ENCODE measurements around the gene GNG12. TPM values are rescaled to one million over a fixed set of nuclear protein-coding genes. Genes with fewer than 3 reads are reported as not detected.

Gene GNG12
- total RNA-seq, 1 experiment from 2014 or later: 14.3 TPM

DNA sequence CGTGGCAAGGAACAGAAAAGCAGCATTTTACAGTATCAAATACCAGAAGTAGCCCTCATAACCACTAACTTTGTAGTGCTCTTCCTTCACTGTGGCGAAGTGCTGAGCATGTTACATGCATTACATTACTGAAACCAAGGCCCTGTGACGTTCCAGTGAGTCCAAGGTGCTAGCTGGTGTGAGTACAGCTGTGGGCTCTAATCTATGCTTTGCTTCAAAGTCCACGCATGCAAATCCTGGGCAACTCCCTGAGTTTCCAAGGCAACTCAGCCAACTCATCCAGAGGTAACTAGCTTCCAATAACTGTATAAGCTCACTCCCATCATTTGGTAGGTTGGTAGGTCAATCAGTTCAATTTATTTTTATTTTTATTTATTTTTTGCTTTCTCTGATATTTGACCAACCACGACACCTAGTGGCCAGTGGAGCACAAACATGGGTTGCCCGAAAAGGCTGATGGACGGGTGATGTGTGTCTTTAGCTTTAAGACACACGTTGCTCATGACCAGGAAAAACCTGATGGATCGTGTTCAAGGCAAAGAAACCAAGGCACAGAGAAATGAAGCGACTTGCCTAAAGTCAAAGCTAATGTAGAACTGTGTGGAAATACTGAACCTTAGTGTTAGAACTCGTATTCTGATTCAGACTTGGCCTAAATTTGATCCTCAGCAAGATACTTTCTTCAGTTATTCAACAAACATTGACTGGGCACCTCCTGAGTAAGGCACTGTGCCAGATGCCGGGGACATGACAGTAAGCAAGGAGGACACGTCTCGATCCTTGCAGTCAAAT, 73.0 kb downstream of the GNG12 start:
- Mint-ChIP-seq H3K4me1 (peaks cover 3 to 4% of the 10 kb centered on the region in 2 experiments; a peak in 2 of 4 replicates), H3K4me3 (no peak overlapping the region), H3K36me3 (ENCODE audit: insufficient read depth in 1 of 3, low read depth in 3 of 3) (no peaks in the 10 kb centered on the region), H3K27me3 (ENCODE audit: low read depth) (no peaks in the 10 kb centered on the region; the same call in 1 of the 2 replicates), H3K27ac (peak overlapping the region in 1 of 3 experiments; percentile 78; a peak in 2 of 7 replicates), H3K9me3 (no peaks in the 10 kb centered on the region)
- Histone ChIP-seq H4K91ac (ENCODE audit: insufficient read length, low read depth, low read length) (no peak overlapping the region), H3K23ac (ENCODE audit: insufficient read length, low read depth, low read length) (no peak overlapping the region), H3K56ac (ENCODE audit: insufficient read length, low read depth, low read length) (no peak overlapping the region), H2BK12ac (ENCODE audit: insufficient read length, low read depth, low read length) (no peak overlapping the region), H2BK20ac (ENCODE audit: low read depth, low read length, poor library complexity, severe bottlenecking) (no peak overlapping the region), H2AFZ (ENCODE audit: low read length) (no peak overlapping the region), H3K27me3 (ENCODE audit: insufficient read depth, low read length) (no peaks in the 10 kb centered on the region), H3K9me3 (ENCODE audit: control insufficient read depth, low read depth, low read length) (no peaks in the 10 kb centered on the region), H3K14ac (ENCODE audit: insufficient read depth, low read length) (no peak overlapping the region), H2BK120ac (ENCODE audit: low read depth, low read length, poor library complexity, severe bottlenecking) (no peak overlapping the region), H3K4me2 (ENCODE audit: insufficient read depth, insufficient read length, low read length) (no peak overlapping the region), H3K79me2 (ENCODE audit: insufficient read depth, low read length) (no peaks in the 10 kb centered on the region), H3K79me1 (ENCODE audit: insufficient read depth, low read depth, low read length, poor library complexity, severe bottlenecking) (no peaks in the 10 kb centered on the region), H3K4ac (ENCODE audit: low read depth, low read length) (no peak overlapping the region), H2AK5ac (ENCODE audit: insufficient read length, low read length) (no peak overlapping the region), H3K18ac (ENCODE audit: insufficient read length, low read depth, low read length) (no peak overlapping the region), H4K5ac (ENCODE audit: insufficient read length, low read depth, low read length) (no peak overlapping the region), H4K20me1 (ENCODE audit: control insufficient read depth, insufficient read depth, insufficient read length) (no peaks in the 10 kb centered on the region), H4K8ac (replicated peaks; ENCODE audit: insufficient read length, low read depth, low read length) (no peak overlapping the region), H3K23me2 (ENCODE audit: insufficient read length, low read depth, low read length, poor library complexity, severe bottlenecking) (no peaks in the 10 kb centered on the region), H3T11ph (ENCODE audit: low read length) (no peak overlapping the region), H2BK5ac (ENCODE audit: insufficient read length, low read length) (no peak overlapping the region), H3K9ac (ENCODE audit: extremely low read depth, insufficient read length, low read length) (no peak overlapping the region), H3K27ac (ENCODE audit: insufficient read length, low read depth, low read length) (no peak overlapping the region), H3K4me1 (ENCODE audit: insufficient read depth, low read length) (no peaks in the 10 kb centered on the region), H2BK15ac (ENCODE audit: low read depth, low read length) (no peak overlapping the region)
- TF ChIP-seq, protein P1, sequence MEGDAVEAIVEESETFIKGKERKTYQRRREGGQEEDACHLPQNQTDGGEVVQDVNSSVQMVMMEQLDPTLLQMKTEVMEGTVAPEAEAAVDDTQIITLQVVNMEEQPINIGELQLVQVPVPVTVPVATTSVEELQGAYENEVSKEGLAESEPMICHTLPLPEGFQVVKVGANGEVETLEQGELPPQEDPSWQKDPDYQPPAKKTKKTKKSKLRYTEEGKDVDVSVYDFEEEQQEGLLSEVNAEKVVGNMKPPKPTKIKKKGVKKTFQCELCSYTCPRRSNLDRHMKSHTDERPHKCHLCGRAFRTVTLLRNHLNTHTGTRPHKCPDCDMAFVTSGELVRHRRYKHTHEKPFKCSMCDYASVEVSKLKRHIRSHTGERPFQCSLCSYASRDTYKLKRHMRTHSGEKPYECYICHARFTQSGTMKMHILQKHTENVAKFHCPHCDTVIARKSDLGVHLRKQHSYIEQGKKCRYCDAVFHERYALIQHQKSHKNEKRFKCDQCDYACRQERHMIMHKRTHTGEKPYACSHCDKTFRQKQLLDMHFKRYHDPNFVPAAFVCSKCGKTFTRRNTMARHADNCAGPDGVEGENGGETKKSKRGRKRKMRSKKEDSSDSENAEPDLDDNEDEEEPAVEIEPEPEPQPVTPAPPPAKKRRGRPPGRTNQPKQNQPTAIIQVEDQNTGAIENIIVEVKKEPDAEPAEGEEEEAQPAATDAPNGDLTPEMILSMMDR (conservative IDR thresholded peaks at IDR 0.05): peak; percentile 93
- WGBS (ENCODE audit: extremely low coverage, insufficient read length, low lambda C conversion rate): no CpG with 5 or more reads among the region's 14 CpGs
- peak; percentile 51 for DNase-seq

All from H9 (cell line).